ENCODE data around the gene PPP1R26. TPM values are rescaled to one million over a fixed set of nuclear protein-coding genes. Genes with fewer than 3 reads are reported as not detected.

The PPP1R26 gene
- total and polyA plus RNA-seq, 2 of the 13 experiments (the other 11 are each of a cell fraction or from before 2014, with no cell fraction given): 8.6 to 11.6 TPM

GRCh38 chr9:135499326-135500070 lies 19.9 kb downstream of the PPP1R26 start (continued):
- TF ChIP-seq ZSCAN5A (CRISPR knock-in tag; IDR thresholded peaks at IDR 0.05; ENCODE audit: borderline replicate concordance): no peak
- TF ChIP-seq GABPB1 (CRISPR knock-in tag; IDR thresholded peaks at IDR 0.05): peak; percentile 55; the same call in 1 of the 2 replicates
- peak; percentile 84 for TF ChIP-seq GTF2F1 (IDR thresholded peaks at IDR 0.05; ENCODE audit: low read length)
- TF ChIP-seq PCBP1 (IDR thresholded peaks at IDR 0.05; ENCODE audit: borderline replicate concordance, low read depth, low read length): 0 out of 2 replicates have a peak, but pooled peaks have one; percentile 50
- TF ChIP-seq NCOA5 (CRISPR knock-in tag; IDR thresholded peaks at IDR 0.05): no peak
- TF ChIP-seq GMEB1 (CRISPR knock-in tag; IDR thresholded peaks at IDR 0.05; ENCODE audit: borderline replicate concordance): no peak
- peak; percentile 28; the same call in 1 of the 2 replicates for TF ChIP-seq ZNF879 (CRISPR knock-in tag; IDR thresholded peaks at IDR 0.05)
- TF ChIP-seq ZNF281 (CRISPR knock-in tag; IDR thresholded peaks at IDR 0.05; ENCODE audit: borderline replicate concordance): peak; percentile 62; the same call in 1 of the 2 replicates
- TF ChIP-seq GZF1 (CRISPR knock-in tag; IDR thresholded peaks at IDR 0.05): no peak
- TF ChIP-seq ZNF619 (CRISPR knock-in tag; IDR thresholded peaks at IDR 0.05): 0 out of 2 replicates have a peak, but pooled peaks have one; percentile 68
- TF ChIP-seq RFX1 (IDR thresholded peaks at IDR 0.05): peak; percentile 92
- TF ChIP-seq ZNF563 (CRISPR knock-in tag; IDR thresholded peaks at IDR 0.05): 0 out of 2 replicates have a peak, but pooled peaks have one; percentile 35
- TF ChIP-seq DMAP1 (CRISPR knock-in tag; IDR thresholded peaks at IDR 0.05): peak; percentile 31; the same call in 1 of the 2 replicates
- peak; percentile 59 for TF ChIP-seq TAF15 (IDR thresholded peaks at IDR 0.05; ENCODE audit: low read depth, low read length, poor library complexity, severe bottlenecking)
- peak; percentile 77 for TF ChIP-seq TFE3 (CRISPR knock-in tag; IDR thresholded peaks at IDR 0.05)
- TF ChIP-seq RAD21 (CRISPR knock-in tag; IDR thresholded peaks at IDR 0.05): peak; percentile 26
- TF ChIP-seq ZNF274 (CRISPR knock-in tag; IDR thresholded peaks at IDR 0.05): 0 out of 2 replicates have a peak, but pooled peaks have one; percentile 45
- TF ChIP-seq BHLHE40 (IDR thresholded peaks at IDR 0.05; ENCODE audit: low read length): peak; percentile 92
- 0 out of 2 replicates have a peak, but pooled peaks have one; percentile 59 for TF ChIP-seq ARNTL (CRISPR knock-in tag; IDR thresholded peaks at IDR 0.05)
- peak; percentile 66 for TF ChIP-seq HNRNPLL (IDR thresholded peaks at IDR 0.05; ENCODE audit: low read depth, low read length, poor library complexity, severe bottlenecking)
- peak; percentile 68 for TF ChIP-seq PTBP1 (IDR thresholded peaks at IDR 0.05; ENCODE audit: low read depth, low read length, poor library complexity, severe bottlenecking)
- 0 out of 2 replicates have a peak, but pooled peaks have one; percentile 6 for TF ChIP-seq FOXO1 (CRISPR knock-in tag; IDR thresholded peaks at IDR 0.05)

Data from HepG2 (cell line).